B cell (primary cell): Measurements from ENCODE around the gene ECE1. TPM values are rescaled to one million over a fixed set of nuclear protein-coding genes. Genes with fewer than 3 reads are reported as not detected.

ENCODE experiments used
- ATAC-seq: fragments of 200-7000 bp; cut with Tn5 transposase; one replicate; pipeline ENCODE4 v1.10.0; 2021; ENCODE audit warnings: low read depth, mild to moderate bottlenecking, moderate number of reproducible peaks, moderate library complexity
- CTCF ChIA-PET: fragments of 350-600 bp; sonication (Branson Sonifier 250); formaldehyde crosslinking; loops from one replicate; lab custom pipeline; 2021; ENCODE audit warnings: antibody characterized with exemption, inconsistent platforms; lab: Charles Lee
- POLR2A ChIA-PET: fragments of 350-600 bp; sonication (Branson Sonifier 250); formaldehyde crosslinking; loops from one replicate; lab custom pipeline; 2021; ENCODE audit warnings: antibody characterized with exemption; lab: Charles Lee
- DNase-seq: peaks from one replicate; pipeline ENCODE4 v3.0.0; 2013
- H2AFZ ChIP-seq: 2 replicates; pipeline ENCODE4 v1.6.1; 2012; ENCODE audit warnings: mild to moderate bottlenecking, low read depth, low read length; ENCODE audit not compliant: insufficient read depth, poor library complexity, severe bottlenecking
- H3K27ac ChIP-seq, 2 donors: 1 replicate in 1 of 2; 2 replicates in 1 of 2; pipeline ENCODE4 v1.5.1; 2012 to 2013; ENCODE audit warnings: low read length in 2 of 2, mild to moderate bottlenecking in 2 of 2, moderate library complexity in 1 of 2
- H3K27me3 ChIP-seq, 4 experiments: fragments of 200-600 bp in 1 of 4; sonication (generic) in 1 of 4; replicated peaks in 1 of 4; 1 replicate in 2 of 4; 2 replicates in 2 of 4; pipeline versions ENCODE4 v1.6.1 to v1.7.0; 2013 to 2016; ENCODE audit warnings: low read length in 3 of 4, mild to moderate bottlenecking in 2 of 4, mixed read lengths in 1 of 4, moderate library complexity in 1 of 4; ENCODE audit not compliant: insufficient read depth in 4 of 4, control insufficient read depth in 3 of 4; ENCODE audit errors: control extremely low read depth in 1 of 4
- H3K36me3 ChIP-seq, 2 experiments: replicated peaks in 1 of 2; 1 replicate in 1 of 2; 2 replicates in 1 of 2; pipeline versions ENCODE4 v1.6.1 to v1.7.1; 2013; ENCODE audit warnings: low read length in 1 of 2; ENCODE audit not compliant: insufficient read depth in 2 of 2, control insufficient read depth in 1 of 2; ENCODE audit errors: control extremely low read depth in 1 of 2, extremely low read depth in 1 of 2
- H3K4me1 ChIP-seq, 2 donors: fragments of 200-600 bp in 1 of 2; sonication (generic) in 1 of 2; 1 replicate in 1 of 2; 2 replicates in 1 of 2; pipeline versions ENCODE4 v1.5.1 to v1.6.1; 2013 to 2017; ENCODE audit warnings: low read length in 2 of 2; ENCODE audit not compliant: control insufficient read depth in 2 of 2, insufficient read depth in 2 of 2
- H3K4me2 ChIP-seq: replicated peaks from 2 replicates; pipeline ENCODE3; 2012; ENCODE audit warnings: mild to moderate bottlenecking, low read depth, low read length; ENCODE audit not compliant: poor library complexity, severe bottlenecking
- H3K4me3 ChIP-seq, 5 experiments: fragments of 200-600 bp in 1 of 5; sonication (generic) in 1 of 5; 1 replicate in 3 of 5; 2 replicates in 2 of 5; pipeline versions ENCODE4 v1.5.1 to v1.7.0; 2011 to 2016; ENCODE audit warnings: low read length in 4 of 5, mild to moderate bottlenecking in 4 of 5, low read depth in 2 of 5, control low read depth in 1 of 5, moderate library complexity in 1 of 5; ENCODE audit not compliant: insufficient read depth in 1 of 5; ENCODE audit errors: control extremely low read depth in 1 of 5, extremely low read depth in 1 of 5
- H3K79me2 ChIP-seq: fragments of 200-600 bp; sonication (generic); one replicate; pipeline ENCODE4 v1.6.0; 2016; ENCODE audit warnings: low read length; ENCODE audit not compliant: control insufficient read depth, insufficient read depth
- H3K9ac ChIP-seq: fragments of 200-600 bp; sonication (generic); 2 replicates; pipeline ENCODE4 v1.6.1; 2017; ENCODE audit warnings: mild to moderate bottlenecking, low read length, moderate library complexity
- H3K9me3 ChIP-seq, 3 donors: one replicate each; pipeline versions ENCODE4 v1.6.1 to v1.7.1; 2013; ENCODE audit warnings: low read length in 2 of 3; ENCODE audit not compliant: control insufficient read depth in 2 of 3, insufficient read depth in 1 of 3; ENCODE audit errors: control extremely low read depth in 1 of 3
- H4K20me1 ChIP-seq: 2 replicates; pipeline ENCODE4 v1.6.0; 2012; ENCODE audit warnings: mild to moderate bottlenecking, low read length; ENCODE audit not compliant: insufficient read depth, control insufficient read depth, poor library complexity, severe bottlenecking
- H3K27ac Mint-ChIP-seq: one replicate; pipeline ENCODE4 v1.8.0; 2021; ENCODE audit warnings: mixed read lengths
- H3K27me3 Mint-ChIP-seq: one replicate; pipeline ENCODE4 v1.8.0; 2021; ENCODE audit warnings: mixed read lengths
- H3K4me1 Mint-ChIP-seq: one replicate; pipeline ENCODE4 v1.8.0; 2021; ENCODE audit warnings: mixed read lengths
- H3K4me3 Mint-ChIP-seq: one replicate; pipeline ENCODE4 v1.8.0; 2021; ENCODE audit warnings: mixed read lengths
- H3K9me3 Mint-ChIP-seq: one replicate; pipeline ENCODE4 v1.8.0; 2022; ENCODE audit warnings: mixed read lengths; ENCODE audit not compliant: insufficient read depth
- EZH2 ChIP-seq: IDR thresholded peaks from 2 replicates; pipeline ENCODE4 v1.6.1; 2012; ENCODE audit warnings: borderline replicate concordance, low read depth, mild to moderate bottlenecking, moderate library complexity, low read length; ENCODE audit not compliant: insufficient read depth, poor library complexity, severe bottlenecking
- WGBS: methylation state at CpG from one replicate; pipeline ENCODE4 v1.1.5; 2013; ENCODE audit warnings: missing lambda C conversion rate; ENCODE audit not compliant: insufficient coverage; 5-methylcytosine and 5-hydroxymethylcytosine counted together
- intact Hi-C: fragments of 100-400 bp; cut with micrococcal nuclease; formaldehyde crosslinking; loops from one replicate; pipeline ENCODE4 v1.10.0; 2022
- polyA plus RNA-seq: library from polyadenylated mRNA; depleted of rRNA; stranded (reverse); fragments of >200 nt; gene quantifications from 2 replicates; pipeline ENCODE4 v1.2.3, GENCODE V29; 2012
- total RNA-seq, 2 donors: library from RNA; stranded (reverse); fragments of 120-200 nt in 1 of 2; gene quantifications; 1 replicate in 1 of 2; 2 replicates in 1 of 2; pipeline versions ENCODE4 v1.2.3 to v1.2.4, GENCODE V29; 2013 to 2022
- TF ChIP-seq, protein P1 (sequence below): fragments of 200-600 bp; IDR thresholded peaks from one replicate; pipeline ENCODE4 v1.8.0; 2022; ENCODE audit warnings: antibody characterized with exemption, mild to moderate bottlenecking

The ECE1 gene
- total and polyA plus RNA-seq, 2 donors (not counting 1 experiment from before 2014, with no cell fraction given), result 46.7 to 133 TPM

- H3K9me3 ChIP-seq, result no peaks in the 10 kb centered on the region
- H3K36me3 ChIP-seq, result no peaks in the 10 kb centered on the region
- peaks cover 8% of the 10 kb centered on the region for H3K27me3 Mint-ChIP-seq
- DNase-seq (no peak), ATAC-seq (no peak)
- H3K4me3 ChIP-seq, result no peak overlapping the region
- no peak overlapping the region for H3K27ac Mint-ChIP-seq
- H3K4me3 Mint-ChIP-seq, result no peak overlapping the region
- H3K9ac ChIP-seq, result no peak overlapping the region
- no peak overlapping the region for H3K4me2 ChIP-seq
- no peaks in the 10 kb centered on the region for H4K20me1 ChIP-seq
- H3K79me2 ChIP-seq, result no peaks in the 10 kb centered on the region
- POLR2A ChIA-PET, result no interaction called here
- no peak overlapping the region for H3K27ac ChIP-seq
- no peaks in the 10 kb centered on the region for H3K9me3 Mint-ChIP-seq
- no peak overlapping the region for H2AFZ ChIP-seq
- TF ChIP-seq EZH2, result no peak
- CTCF ChIA-PET, result interaction anchor here (0.6 to 0.8 kb wide), 2 partner anchors 9 to 15 kb away, joined by 3 to 4 read pairs; no protein-coding TSS in a partner anchor
- no peaks in the 10 kb centered on the region for H3K27me3 ChIP-seq
- WGBS, result 93% methylated on average over 3 of the region's 6 CpGs
- H3K4me1 Mint-ChIP-seq, result no peaks in the 10 kb centered on the region
- no peaks in the 10 kb centered on the region for H3K4me1 ChIP-seq
- intact Hi-C loops, result no loop called here
These were observed 89.5 kb downstream of the ECE1 start for GRCh38 chr1:21200767-21201166.

GRCh38 chr1:21198929-21199328, 91.3 kb downstream of the ECE1 start:
- ChIA-PET CTCF (interaction anchor here (0.7 to 1.4 kb wide), 3 partner anchors 208 to 502 kb away, joined by 3 to 5 read pairs (median 3); no protein-coding TSS in a partner anchor), POLR2A (no interaction called here)
- TF ChIP-seq, protein P1, sequence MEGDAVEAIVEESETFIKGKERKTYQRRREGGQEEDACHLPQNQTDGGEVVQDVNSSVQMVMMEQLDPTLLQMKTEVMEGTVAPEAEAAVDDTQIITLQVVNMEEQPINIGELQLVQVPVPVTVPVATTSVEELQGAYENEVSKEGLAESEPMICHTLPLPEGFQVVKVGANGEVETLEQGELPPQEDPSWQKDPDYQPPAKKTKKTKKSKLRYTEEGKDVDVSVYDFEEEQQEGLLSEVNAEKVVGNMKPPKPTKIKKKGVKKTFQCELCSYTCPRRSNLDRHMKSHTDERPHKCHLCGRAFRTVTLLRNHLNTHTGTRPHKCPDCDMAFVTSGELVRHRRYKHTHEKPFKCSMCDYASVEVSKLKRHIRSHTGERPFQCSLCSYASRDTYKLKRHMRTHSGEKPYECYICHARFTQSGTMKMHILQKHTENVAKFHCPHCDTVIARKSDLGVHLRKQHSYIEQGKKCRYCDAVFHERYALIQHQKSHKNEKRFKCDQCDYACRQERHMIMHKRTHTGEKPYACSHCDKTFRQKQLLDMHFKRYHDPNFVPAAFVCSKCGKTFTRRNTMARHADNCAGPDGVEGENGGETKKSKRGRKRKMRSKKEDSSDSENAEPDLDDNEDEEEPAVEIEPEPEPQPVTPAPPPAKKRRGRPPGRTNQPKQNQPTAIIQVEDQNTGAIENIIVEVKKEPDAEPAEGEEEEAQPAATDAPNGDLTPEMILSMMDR, result no peak
- no peak for TF ChIP-seq EZH2
- Mint-ChIP-seq H3K9me3 (no peaks in the 10 kb centered on the region), H3K27ac (no peak overlapping the region), H3K4me3 (no peak overlapping the region), H3K27me3 (peaks cover 12% of the 10 kb centered on the region), H3K4me1 (peaks cover 4% of the 10 kb centered on the region)
- no peak for ATAC-seq
- H3K4me1 ChIP-seq, result peaks cover 0 to 6% of the 10 kb centered on the region in 2 donors
- WGBS, result 56% methylated on average over 1 of the region's 4 CpGs
- peaks cover 0 to 2% (median 0%) of the 10 kb centered on the region in 4 experiments for H3K27me3 ChIP-seq
- DNase-seq, result no peak
- intact Hi-C loops, result loop anchor here (10.0 kb wide), 1 partner anchor 674 kb away; no protein-coding TSS in a partner anchor
- H3K27ac ChIP-seq, result no peak overlapping the region
- no peak overlapping the region for H2AFZ ChIP-seq
- no peaks in the 10 kb centered on the region for H4K20me1 ChIP-seq
- no peak overlapping the region for H3K4me3 ChIP-seq
- H3K36me3 ChIP-seq, result no peaks in the 10 kb centered on the region
- no peak overlapping the region for H3K4me2 ChIP-seq
- no peak overlapping the region for H3K9ac ChIP-seq
- no peaks in the 10 kb centered on the region for H3K9me3 ChIP-seq
- no peaks in the 10 kb centered on the region for H3K79me2 ChIP-seq
